Activated CD4-positive, alpha-beta memory T cell treated with anti-CD3 and anti-CD28 coated beads, Interleukin-2, amount 10 ng/mL, durations not matched to agents 7 days and 5 days (primary cell): ENCODE measurements around the gene PRELID3B. TPM values are rescaled to one million over a fixed set of nuclear protein-coding genes. Genes with fewer than 3 reads are reported as not detected.

ENCODE experiments used
- CTCF ChIA-PET: fragments of 350-600 bp; sonication (Branson Sonifier 250); formaldehyde crosslinking; loops from one replicate; lab custom pipeline; 2021; ENCODE audit warnings: antibody characterized with exemption, inconsistent platforms; lab: Charles Lee
- POLR2A ChIA-PET: fragments of 350-600 bp; sonication (Branson Sonifier 250); formaldehyde crosslinking; loops from one replicate; lab custom pipeline; 2021; ENCODE audit warnings: antibody characterized with exemption; lab: Charles Lee
- DNase-seq: peaks from one replicate; pipeline ENCODE4 v3.0.0-alpha.2; 2020
- H3K27ac Mint-ChIP-seq: one replicate; pipeline ENCODE4 v1.8.0; 2021; ENCODE audit warnings: mild to moderate bottlenecking, mixed read lengths
- H3K27me3 Mint-ChIP-seq: one replicate; pipeline ENCODE4 v1.8.0; 2021; ENCODE audit warnings: mixed read lengths
- H3K36me3 Mint-ChIP-seq: one replicate; pipeline ENCODE4 v1.8.0; 2021; ENCODE audit warnings: low read depth, mixed read lengths
- H3K4me1 Mint-ChIP-seq: one replicate; pipeline ENCODE4 v1.8.0; 2021; ENCODE audit warnings: mixed read lengths
- H3K4me3 Mint-ChIP-seq: one replicate; pipeline ENCODE4 v1.8.0; 2021; ENCODE audit warnings: mild to moderate bottlenecking, mixed read lengths
- H3K9me3 Mint-ChIP-seq: one replicate; pipeline ENCODE4 v1.8.0; 2021; ENCODE audit warnings: mixed read lengths
- total RNA-seq, 2 experiments: library from RNA; stranded (reverse); gene quantifications; one replicate each; pipeline ENCODE4 v1.2.3, GENCODE V29; 2021

PRELID3B gene
- total RNA-seq, 2 experiments from 2014 or later: 88.6 to 88.7 TPM

DNA sequence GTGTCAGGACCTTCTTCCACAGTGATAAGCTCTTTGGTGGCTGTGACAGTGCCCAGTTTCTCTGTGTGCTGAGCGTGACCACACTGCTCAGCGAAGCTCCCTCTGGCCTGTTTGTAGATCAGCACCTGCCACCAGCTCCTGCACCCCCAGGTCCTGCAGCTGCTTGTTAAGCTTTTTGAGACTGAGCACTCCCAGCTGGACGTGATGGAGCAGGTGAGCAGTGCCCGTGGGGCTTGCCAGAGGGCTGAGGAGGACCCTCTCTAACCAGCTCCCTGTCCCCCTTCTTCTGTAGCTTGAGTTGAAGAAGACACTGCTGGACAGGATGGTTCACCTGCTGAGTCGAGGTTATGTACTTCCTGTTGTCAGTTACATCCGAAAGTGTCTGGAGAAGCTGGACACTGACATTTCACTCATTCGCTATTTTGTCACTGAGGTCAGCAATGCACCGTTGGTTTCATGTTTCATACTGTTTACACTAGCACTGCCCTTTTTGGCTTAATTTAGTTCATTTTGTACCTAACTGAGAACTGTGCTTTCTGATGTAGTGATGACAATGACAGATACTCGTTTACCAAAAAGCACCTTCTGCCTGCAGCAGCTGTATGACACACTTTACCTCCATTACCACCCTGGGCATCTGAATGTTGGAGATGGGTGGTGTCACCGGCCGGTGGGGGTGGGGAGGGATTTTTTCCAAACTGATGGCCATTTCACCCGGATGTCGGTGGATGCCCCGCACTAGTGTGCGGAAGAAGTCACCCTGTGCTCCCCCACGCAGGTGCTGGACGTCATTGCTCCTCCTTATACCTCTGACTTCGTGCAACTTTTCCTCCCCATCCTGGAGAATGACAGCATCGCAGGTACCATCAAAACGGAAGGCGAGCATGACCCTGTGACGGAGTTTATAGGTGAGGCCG, 49.0 kb downstream of the PRELID3B start:
- Mint-ChIP-seq H3K27ac (peak overlapping the region; percentile 49), H3K36me3 (peaks cover 76% of the 10 kb centered on the region), H3K4me1 (peaks cover 6% of the 10 kb centered on the region), H3K9me3 (no peaks in the 10 kb centered on the region), H3K27me3 (no peaks in the 10 kb centered on the region), H3K4me3 (no peak overlapping the region)
- ChIA-PET CTCF (interaction anchor here (1.0 kb wide), 1 partner anchor 123 kb away, joined by 3 read pairs; no protein-coding TSS in a partner anchor), POLR2A (interaction anchor here (1.1 to 1.8 kb wide), 5 partner anchors 9 to 40 kb away, joined by 3 to 9 read pairs (median 7); partner anchors contain the start of gene ATP5F1E)
- DNase-seq: no peak

DNA sequence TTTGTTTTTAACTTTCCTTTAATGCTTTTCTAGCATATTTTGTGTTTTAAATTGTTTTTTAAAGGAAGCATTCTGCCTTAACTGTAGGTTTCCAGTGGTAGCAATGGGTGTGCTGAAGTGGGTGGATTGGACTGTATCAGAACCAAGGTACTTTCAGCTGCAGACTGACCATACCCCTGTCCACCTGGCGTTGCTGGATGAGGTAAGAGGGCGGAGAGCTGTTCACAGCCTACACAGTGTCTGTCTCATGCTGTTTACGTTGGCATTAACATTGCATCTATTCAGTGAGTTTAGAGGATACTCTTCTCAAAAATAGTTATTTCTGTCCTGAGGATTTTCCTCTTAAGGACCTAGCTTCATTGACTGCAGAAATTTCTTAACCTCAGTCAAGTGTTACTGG, 49.7 kb downstream of the PRELID3B start:
- no peak for DNase-seq
- Mint-ChIP-seq H3K4me1 (peaks cover 6% of the 10 kb centered on the region), H3K9me3 (no peaks in the 10 kb centered on the region), H3K27me3 (no peaks in the 10 kb centered on the region), H3K36me3 (peaks cover 76% of the 10 kb centered on the region), H3K27ac (no peak overlapping the region), H3K4me3 (no peak overlapping the region)
- ChIA-PET CTCF (no interaction called here), POLR2A (interaction anchor here (1.4 to 1.8 kb wide), 3 partner anchors 8 to 39 kb away, joined by 3 to 9 read pairs (median 7); partner anchors contain the start of gene ATP5F1E)

DNA sequence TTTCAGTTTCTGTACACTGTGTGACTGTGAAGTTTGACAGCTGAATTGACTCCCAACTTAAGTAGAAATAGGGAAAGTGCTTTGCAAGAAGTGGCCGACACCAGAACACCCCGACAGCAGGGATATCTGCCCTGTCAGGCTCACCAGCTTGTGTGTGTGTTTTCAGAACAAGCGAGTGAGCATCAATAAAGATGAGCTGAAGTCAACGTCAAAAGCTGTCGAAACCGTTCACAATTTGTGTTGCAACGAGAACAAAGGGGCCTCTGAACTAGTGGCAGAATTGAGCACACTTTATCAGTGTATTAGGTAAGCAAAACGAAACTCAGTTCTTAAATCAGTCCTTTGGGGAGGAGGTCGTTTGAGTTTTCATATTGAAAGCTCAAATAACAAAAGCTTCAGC, 50.9 kb downstream of the PRELID3B start:
- H3K9me3 Mint-ChIP-seq: no peaks in the 10 kb centered on the region
- CTCF ChIA-PET: no interaction called here
- no peaks in the 10 kb centered on the region for H3K27me3 Mint-ChIP-seq
- no peak overlapping the region for H3K27ac Mint-ChIP-seq
- no peak overlapping the region for H3K4me3 Mint-ChIP-seq
- POLR2A ChIA-PET: interaction anchor here (1.8 kb wide), 1 partner anchor 40 kb away, joined by 9 read pairs; the partner anchor contains the start of gene ATP5F1E
- no peak for DNase-seq
- peaks cover 77% of the 10 kb centered on the region for H3K36me3 Mint-ChIP-seq
- H3K4me1 Mint-ChIP-seq: peaks cover 13% of the 10 kb centered on the region

DNA sequence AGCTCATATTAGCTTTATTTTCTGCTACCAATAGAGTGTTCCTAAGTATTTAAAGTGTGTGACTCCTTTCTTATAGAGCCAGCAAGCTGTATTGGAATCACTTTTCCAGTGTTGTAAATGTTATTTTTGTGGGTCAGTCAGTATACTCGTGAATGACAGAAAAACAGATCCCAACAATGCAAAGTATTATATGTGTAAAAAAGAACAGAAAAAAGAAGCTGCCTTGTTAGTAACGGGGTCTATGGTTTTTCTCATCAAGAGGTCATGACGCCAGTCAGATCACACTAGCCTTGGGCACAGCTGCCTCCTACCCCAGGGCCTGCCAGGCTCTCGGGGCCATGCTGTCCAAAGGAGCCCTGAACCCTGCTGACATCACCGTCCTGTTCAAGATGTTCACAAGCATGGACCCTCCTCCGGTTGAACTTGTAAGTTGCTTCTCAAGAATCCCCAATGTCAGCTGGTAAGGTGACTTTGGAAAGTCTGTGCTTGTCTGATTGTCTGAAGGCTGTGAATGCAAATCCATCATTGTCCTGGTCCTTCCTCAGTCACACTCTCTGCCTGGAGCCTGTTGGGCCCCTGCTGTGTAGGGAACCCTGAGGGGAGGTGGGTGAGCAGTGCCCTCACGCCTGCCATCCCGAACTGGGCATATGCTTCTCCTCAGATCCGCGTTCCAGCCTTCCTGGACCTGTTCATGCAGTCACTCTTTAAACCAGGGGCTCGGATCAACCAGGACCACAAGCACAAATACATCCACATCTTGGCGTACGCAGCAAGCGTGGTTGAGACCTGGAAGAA, 51.7 kb downstream of the PRELID3B start:
- DNase-seq: no peak
- Mint-ChIP-seq H3K9me3 (no peaks in the 10 kb centered on the region), H3K4me3 (no peak overlapping the region), H3K4me1 (peaks cover 20% of the 10 kb centered on the region), H3K27ac (no peak overlapping the region), H3K36me3 (peaks cover 74% of the 10 kb centered on the region), H3K27me3 (no peaks in the 10 kb centered on the region)
- POLR2A ChIA-PET: interaction anchor here (2.3 to 2.8 kb wide), 2 partner anchors 27 to 41 kb away, joined by 6 to 12 read pairs; partner anchors contain the start of gene ATP5F1E
- CTCF ChIA-PET: no interaction called here

DNA sequence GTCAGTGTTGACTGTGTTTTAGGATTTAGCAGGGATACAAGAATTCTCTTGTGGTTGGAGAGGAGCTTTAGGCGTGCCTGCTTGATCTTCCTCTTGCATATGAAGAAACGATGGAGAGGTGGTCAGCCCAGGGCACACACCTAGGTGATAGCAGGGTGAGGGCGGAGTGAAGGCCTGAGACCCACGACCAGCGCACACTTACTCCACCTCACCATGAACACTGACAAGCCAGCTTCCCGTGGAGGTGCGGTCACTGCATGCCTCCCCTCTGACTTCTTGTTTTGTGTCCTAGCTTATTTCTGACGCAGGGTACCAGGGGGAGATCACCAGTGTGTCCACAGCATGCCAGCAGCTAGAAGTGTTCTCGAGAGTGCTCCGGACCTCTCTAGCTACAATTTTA, 53.4 kb downstream of the PRELID3B start:
- Mint-ChIP-seq H3K27me3 (no peaks in the 10 kb centered on the region), H3K36me3 (peaks cover 68% of the 10 kb centered on the region), H3K4me1 (peaks cover 31% of the 10 kb centered on the region), H3K27ac (no peak overlapping the region), H3K9me3 (no peaks in the 10 kb centered on the region), H3K4me3 (no peak overlapping the region)
- ChIA-PET CTCF (no interaction called here), POLR2A (interaction anchor here (2.3 to 2.8 kb wide), 2 partner anchors 28 to 43 kb away, joined by 6 to 12 read pairs; partner anchors contain the start of gene ATP5F1E)
- DNase-seq: no peak

DNA sequence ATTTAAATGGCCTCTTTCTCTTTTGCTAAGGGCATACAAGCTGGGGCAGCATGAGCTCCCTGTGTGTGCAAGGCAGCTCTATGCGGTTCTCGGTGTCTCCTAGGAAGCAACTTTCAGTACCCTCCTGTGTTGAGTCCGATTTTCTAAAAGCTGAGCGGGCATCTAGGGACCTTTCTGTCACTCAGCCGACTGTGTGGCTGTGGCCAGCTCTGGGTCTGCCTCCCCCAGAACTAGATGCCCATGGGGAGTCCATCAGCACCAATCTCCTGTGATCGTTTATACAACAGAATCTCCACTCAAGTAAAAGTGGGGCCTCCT, 54.1 kb downstream of the PRELID3B start:
- H3K27me3 Mint-ChIP-seq: no peaks in the 10 kb centered on the region
- CTCF ChIA-PET: no interaction called here
- H3K4me1 Mint-ChIP-seq: peaks cover 36% of the 10 kb centered on the region

DNA sequence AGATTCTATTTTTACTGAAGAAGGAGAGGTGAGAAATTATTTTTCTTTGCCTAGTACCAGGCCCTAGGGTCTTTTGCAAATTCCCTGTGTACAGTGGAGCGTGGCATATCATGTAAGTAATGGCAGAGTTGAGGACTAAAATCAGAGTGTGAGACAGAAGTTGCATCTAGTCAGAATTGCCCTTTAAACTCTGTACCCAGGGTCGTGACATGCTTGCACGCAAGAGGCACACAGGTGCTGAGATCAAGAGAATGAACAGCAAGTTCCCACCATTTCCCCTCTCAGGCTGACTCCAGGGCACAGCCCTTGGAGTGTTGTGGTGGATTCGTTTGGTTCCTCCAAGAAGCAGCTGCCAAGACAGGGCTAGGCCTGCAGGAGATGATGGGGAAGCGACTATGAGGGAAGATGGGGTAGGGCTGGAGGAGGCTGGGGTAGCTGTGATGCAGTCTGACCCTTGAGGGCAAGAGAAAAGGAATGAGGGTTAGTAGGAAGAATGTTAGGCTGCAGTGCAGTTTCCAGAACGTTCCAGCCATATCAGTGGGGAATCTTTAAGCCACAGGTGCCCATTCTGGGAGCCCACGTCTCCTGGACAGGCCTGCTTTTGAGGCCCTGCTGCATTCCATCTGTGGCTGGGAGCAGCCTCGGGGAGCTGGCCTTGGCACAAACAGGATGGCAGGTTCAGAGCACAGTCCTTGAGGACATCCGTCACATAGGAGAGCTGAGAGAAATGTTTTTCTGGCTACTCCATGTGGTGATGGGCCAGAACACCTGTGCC, 54.6 kb downstream of the PRELID3B start:
- no peaks in the 10 kb centered on the region for H3K27me3 Mint-ChIP-seq
- CTCF ChIA-PET: no interaction called here

More for the DNA sequence above, 54.1 kb downstream of the PRELID3B start:
- Mint-ChIP-seq H3K4me3 (no peak overlapping the region), H3K9me3 (no peaks in the 10 kb centered on the region), H3K27ac (no peak overlapping the region), H3K36me3 (peaks cover 65% of the 10 kb centered on the region)
- no peak for DNase-seq
- POLR2A ChIA-PET: interaction anchor here (2.8 kb wide), 1 partner anchor 43 kb away, joined by 12 read pairs; the partner anchor contains the start of gene ATP5F1E

DNA sequence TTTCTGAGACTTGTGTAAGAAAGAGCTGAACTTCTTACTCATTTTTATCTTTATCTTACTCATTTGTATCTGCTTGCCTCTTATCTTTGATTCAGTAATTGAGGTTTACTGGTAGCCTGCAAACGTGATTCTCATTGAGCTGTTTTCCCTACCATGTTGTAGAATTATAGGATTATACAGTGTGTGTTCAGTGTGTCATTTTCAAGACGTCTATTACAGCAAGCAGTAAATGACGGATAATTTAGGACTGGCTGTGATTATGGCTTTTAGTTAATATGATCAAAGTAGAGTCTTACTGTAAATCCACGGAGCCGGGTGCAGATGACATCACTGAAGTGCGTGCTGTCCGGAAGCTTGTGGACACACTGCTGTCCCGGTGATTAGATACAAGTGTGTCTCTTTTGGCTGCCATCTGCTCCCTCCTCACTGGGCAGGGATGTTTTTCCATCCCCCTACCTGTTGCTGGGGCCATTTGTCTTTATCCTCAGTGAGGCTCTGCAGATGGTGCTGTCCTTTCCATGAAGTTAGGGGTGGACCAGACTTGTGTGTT, 55.5 kb downstream of the PRELID3B start:
- Mint-ChIP-seq H3K4me3 (no peak overlapping the region), H3K36me3 (peaks cover 61% of the 10 kb centered on the region), H3K27ac (no peak overlapping the region), H3K9me3 (no peaks in the 10 kb centered on the region), H3K27me3 (no peaks in the 10 kb centered on the region), H3K4me1 (peaks cover 46% of the 10 kb centered on the region)
- DNase-seq: no peak
- CTCF ChIA-PET: no interaction called here
- POLR2A ChIA-PET: interaction anchor here (1.0 kb wide), 1 partner anchor 45 kb away, joined by 3 read pairs; no protein-coding TSS in a partner anchor

More for the DNA sequence above, 54.6 kb downstream of the PRELID3B start:
- Mint-ChIP-seq H3K4me3 (no peak overlapping the region), H3K9me3 (no peaks in the 10 kb centered on the region), H3K4me1 (peaks cover 39% of the 10 kb centered on the region), H3K36me3 (peaks cover 64% of the 10 kb centered on the region), H3K27ac (no peak overlapping the region)
- no peak for DNase-seq
- POLR2A ChIA-PET: interaction anchor here (1.0 to 2.8 kb wide), 2 partner anchors 44 kb away, joined by 3 to 12 read pairs; partner anchors contain the start of gene ATP5F1E

DNA sequence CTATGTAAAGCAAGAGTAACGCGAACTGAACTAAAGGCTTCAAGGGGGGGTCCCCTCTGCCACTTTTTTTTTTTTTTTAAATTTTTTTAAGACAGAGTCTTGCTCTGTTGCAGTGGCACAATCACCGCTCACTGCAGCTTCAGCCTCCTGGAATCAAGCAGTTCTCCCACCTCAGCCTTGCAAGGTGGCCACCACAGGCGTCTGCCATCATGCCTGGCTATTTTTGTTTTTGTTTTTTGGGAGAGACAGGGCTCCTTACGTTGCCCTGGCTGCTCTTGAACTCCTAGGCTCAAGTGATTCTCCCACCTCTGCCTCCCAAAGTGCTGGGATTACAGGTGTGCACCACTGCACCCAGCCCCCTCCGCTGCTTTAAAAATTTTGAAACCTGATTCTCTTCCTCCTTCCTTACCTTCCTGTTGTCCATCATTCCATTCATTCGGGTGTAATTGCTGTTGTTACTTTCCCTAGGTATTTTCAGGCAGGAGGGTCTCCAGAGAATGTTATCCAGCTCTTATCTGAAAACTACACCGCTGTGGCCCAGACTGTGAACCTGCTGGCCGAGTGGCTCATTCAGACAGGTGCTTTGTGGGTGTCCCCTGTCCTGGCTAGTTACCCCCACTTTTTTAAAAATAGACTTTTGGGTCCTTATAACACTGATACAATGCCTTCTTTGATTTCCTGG, 56.2 kb downstream of the PRELID3B start:
- no peak for DNase-seq
- POLR2A ChIA-PET: interaction anchor here (1.0 kb wide), 1 partner anchor 45 kb away, joined by 3 read pairs; no protein-coding TSS in a partner anchor
- Mint-ChIP-seq H3K9me3 (no peaks in the 10 kb centered on the region), H3K36me3 (peaks cover 57% of the 10 kb centered on the region), H3K4me3 (no peak overlapping the region), H3K4me1 (peaks cover 50% of the 10 kb centered on the region), H3K27ac (no peak overlapping the region), H3K27me3 (no peaks in the 10 kb centered on the region)
- CTCF ChIA-PET: no interaction called here

DNA sequence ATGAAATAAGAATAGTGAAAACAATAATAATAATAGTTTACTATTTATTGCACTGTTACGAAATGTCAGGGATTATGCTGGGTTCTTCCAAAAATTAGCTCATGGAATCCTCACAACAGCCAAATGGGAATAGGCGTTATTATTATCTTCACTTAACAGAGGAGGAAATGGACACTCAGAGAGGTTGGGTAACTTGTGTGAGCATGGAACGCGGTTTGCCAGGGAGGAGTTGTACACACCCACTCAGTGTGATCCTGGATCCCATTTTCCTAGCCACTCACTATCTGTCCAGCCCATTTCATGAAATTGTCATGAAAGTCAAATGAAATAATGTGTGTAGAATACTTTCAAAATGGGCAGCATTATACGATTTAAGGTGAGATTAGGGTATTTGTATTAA, 56.9 kb downstream of the PRELID3B start:
- ChIA-PET CTCF (interaction anchor here (0.6 kb wide), 1 partner anchor 24 kb away, joined by 3 read pairs; no protein-coding TSS in a partner anchor), POLR2A (no interaction called here)
- Mint-ChIP-seq H3K4me3 (no peak overlapping the region), H3K4me1 (peaks cover 50% of the 10 kb centered on the region), H3K9me3 (no peaks in the 10 kb centered on the region), H3K27me3 (no peaks in the 10 kb centered on the region), H3K27ac (no peak overlapping the region), H3K36me3 (peaks cover 54% of the 10 kb centered on the region)
- DNase-seq: no peak

DNA sequence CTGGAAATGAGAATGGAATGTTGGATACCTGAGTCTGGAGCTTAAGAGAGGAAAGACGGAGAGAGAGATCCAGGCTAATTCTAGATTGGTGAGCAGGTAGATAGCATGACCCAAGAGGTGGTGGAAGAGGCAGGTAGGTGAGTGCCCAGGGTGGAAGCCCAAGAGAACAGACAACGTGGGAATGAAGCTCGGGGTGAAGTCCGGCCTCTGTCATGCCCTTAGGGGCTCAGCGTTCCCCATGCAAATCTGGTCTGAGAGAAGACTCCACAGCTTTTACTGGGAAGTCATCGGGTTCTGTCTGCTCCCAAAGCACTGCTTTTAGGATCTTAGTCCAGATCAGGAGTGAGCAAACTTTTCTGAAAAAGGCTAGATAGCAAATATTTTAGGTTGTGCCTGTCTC, 57.9 kb downstream of the PRELID3B start:
- Mint-ChIP-seq H3K27ac (no peak overlapping the region), H3K4me3 (no peak overlapping the region), H3K4me1 (peaks cover 50% of the 10 kb centered on the region), H3K27me3 (no peaks in the 10 kb centered on the region), H3K36me3 (peaks cover 47% of the 10 kb centered on the region), H3K9me3 (no peaks in the 10 kb centered on the region)
- POLR2A ChIA-PET: interaction anchor here (1.0 to 4.9 kb wide), 2 partner anchors 9 to 48 kb away, joined by 3 to 50 read pairs; partner anchors contain the start of gene ATP5F1E
- CTCF ChIA-PET: no interaction called here
- DNase-seq: no peak
